ENCODE data around the gene FOXC2.
"Not testable (repeated sequence)": the region's sequence is repeated elsewhere in the genome, so short reads cannot be mapped to it uniquely, and the experiment has no call there.

Gene FOXC2

GRCh38 chr16:86574646-86575045, 8.0 kb downstream of the FOXC2 start:
- DNase-seq: no peak

GRCh38 chr16:86575095-86575685, 8.6 kb downstream of the FOXC2 start:
- no peak for DNase-seq

DNA sequence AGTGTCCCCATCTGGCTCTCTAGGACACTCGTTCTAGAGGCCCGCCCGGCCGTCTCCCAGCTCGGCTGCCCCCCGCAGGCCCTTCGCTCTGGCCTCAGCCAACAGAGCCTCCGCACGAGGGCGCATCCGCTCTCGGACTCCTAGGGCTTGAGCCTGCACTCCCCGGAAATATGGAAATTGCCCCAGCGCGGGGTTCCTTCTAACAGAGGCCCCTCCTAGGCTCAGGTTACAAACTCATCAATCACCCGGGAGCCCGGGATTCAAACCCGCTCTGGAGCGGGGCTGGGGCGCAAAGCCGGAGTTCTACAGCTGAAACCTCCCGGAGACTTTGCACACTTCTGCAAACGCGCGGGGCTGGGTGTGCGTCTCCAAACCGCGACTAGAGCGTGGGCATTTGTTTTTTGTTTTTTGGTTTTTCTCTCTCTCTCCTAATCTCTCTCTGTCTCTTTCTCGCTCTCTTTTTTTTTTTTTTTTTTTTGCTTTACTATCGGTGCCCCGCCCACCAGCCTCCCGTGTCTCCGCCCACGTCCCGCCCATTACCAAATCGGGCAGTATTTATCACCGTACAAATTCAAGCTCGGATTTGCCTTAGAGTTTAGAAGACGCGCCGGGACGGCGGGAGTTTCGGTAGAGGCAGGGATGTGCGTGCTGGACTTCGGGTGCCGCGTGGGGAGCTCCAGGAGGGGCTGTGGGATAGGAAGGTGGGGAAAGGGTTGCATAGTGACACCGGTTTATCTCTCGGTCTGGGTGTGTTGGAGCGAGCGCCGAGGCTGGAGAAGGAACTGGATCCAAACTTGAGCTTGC, 9.3 kb downstream of the FOXC2 start:
- peak; percentile 98 for DNase-seq

DNA sequence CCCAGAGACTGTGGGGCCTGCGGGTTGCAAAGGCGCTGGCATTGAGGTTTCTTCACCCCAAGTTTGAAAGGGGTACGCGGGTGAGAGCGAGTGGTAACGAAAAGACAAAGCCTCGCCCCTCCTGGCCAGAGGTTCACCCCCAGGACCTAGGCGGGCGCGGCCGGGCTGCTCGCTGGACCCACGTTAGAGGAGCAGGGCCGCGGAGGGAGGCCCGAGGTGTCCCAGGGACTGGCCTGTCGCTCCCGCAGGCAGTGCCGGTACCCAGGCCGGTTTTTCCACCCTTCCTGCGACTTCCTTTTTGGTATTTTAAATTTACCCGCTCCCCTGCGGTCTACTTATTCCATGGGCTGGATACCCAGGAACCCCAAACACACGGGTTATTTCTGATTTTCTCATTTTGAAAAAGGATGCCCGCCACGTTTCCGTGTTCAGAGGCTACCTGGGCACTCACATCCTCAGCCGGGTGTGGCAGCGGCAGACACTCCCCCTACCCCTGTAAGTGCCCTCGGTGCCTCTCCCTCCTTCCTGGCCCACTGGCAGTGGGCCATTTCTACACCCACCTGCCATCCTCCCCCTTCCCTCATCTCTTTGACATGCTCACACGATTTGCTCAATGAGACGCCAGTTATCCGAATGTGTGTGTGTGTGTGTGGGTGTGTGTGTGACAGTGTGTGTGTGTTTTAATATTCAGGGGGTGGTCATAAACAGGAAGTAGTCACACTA, 10.1 kb downstream of the FOXC2 start:
- no peak for DNase-seq

GRCh38 chr16:86577314-86577971, 10.8 kb downstream of the FOXC2 start:
- DNase-seq: no peak

DNA sequence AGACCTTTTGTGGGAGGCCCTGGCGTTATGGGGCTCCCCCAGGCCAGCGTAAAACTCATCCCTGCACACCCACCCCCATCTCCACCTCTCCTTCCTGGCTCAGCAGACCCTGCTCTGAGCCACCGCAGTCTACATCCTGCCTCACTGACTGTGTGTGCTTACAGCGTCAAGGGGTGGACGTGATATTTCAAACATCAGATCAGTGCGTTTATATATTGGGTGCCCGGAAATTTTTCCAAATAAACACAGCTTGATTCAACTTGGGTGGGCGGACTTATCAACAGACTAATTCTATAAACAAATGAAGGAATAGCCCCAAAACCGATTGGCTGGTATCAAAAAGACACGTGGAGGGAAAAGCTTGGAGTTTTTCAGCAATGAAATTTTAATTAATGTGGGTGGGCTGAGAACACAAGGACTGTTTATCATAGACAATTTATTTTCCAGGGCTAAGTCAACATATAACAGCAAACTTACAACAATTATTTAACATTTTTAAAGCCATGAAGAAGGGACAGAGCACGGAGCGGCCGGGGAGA, 11.5 kb downstream of the FOXC2 start, which contains the start of gene FOXL1:
FOXL1 (plus strand) TSS at position 489 of the 539 bp plus-strand sequence. CDS start 175 bp downstream, outside the sequence.
- DNase-seq: peak; percentile 74

- DNase-seq: peak; percentile 71
Observed at GRCh38 chr16:86578611-86579267, 12.1 kb downstream of the FOXC2 start.

GRCh38 chr16:86579268-86580062, 12.8 kb downstream of the FOXC2 start:
- no peak for DNase-seq

GRCh38 chr16:86580063-86580790, 13.6 kb downstream of the FOXC2 start:
- no peak for DNase-seq

GRCh38 chr16:86580791-86581170, 14.2 kb downstream of the FOXC2 start:
- no peak for DNase-seq

GRCh38 chr16:86581458-86581857, 14.8 kb downstream of the FOXC2 start:
- DNase-seq: no peak

DNA sequence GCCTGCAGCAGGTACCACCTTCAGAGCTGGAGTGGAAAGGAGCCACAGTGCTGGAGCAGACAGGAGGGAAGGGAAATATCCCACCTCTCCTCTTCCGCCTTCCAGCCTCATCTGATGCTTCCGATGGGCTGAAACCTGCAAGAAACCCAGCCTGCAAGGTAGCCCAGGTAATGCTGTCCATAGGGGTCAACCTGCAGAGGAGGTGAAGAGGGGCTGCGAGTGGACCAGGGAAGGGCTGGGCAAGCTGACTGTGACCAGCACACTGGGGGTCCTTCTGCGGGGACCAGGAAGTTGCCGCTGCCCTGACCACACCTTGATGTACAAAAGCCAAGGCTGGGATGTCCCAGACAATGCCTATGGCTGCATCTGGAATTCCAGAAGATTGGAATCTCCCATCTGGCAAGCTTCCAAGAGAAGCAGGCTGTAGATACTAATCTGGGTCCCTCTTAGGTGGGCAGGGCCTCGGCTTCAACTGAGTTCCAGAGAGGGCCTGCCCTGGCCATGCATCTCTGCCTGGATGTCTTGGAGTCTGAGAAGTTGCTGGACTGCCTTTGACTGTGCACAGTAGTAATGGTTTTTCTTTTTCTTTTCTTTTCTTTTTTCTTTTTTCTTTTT, 17.5 kb downstream of the FOXC2 start:
- DNase-seq: no peak

DNA sequence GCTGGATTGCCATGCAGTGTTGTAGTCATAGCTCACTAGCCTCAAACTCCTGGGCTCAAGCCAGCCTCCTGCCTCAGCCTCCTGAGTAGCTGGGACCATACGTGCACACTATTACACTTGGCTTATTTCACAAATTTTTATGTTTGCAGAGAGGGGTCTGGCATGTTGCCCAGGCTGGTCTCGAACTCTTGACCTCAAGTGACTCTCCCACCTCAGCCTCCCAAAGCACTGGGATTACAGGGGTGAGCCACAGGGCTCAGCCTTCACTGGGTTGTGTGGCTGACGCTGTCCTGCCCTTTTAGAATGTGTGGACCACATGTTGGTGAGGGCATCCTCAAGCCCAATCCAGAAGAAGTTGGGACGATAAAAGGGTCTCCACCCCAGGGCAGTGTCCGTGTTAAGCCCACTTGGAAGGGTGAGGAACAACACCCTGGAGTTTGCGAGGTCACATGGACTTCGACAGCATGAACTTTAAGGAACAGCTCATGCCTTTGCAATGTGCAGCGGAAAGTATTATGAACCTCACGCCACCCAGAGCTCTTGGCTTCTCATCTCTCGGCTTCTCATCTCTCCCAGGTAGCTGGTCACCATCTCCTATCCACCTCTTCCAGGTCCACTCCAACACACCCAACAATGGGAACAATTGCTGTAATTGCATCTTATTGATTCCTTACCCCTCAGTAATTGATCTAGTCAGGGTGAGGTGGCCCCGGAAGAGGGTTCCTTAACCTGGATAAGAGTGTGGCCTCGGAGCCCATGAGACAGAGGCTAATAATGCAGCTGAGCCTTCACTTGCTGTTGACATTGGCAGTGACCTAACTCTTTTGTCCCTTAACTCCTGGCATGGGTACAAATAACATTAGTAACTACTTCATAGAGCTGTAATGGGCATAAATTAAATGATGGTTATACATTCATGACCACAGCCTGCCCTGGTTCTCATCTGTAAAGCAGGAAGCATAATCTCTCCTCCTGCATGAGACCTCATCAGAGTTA, 18.4 kb downstream of the FOXC2 start:
- DNase-seq: no peak

DNA sequence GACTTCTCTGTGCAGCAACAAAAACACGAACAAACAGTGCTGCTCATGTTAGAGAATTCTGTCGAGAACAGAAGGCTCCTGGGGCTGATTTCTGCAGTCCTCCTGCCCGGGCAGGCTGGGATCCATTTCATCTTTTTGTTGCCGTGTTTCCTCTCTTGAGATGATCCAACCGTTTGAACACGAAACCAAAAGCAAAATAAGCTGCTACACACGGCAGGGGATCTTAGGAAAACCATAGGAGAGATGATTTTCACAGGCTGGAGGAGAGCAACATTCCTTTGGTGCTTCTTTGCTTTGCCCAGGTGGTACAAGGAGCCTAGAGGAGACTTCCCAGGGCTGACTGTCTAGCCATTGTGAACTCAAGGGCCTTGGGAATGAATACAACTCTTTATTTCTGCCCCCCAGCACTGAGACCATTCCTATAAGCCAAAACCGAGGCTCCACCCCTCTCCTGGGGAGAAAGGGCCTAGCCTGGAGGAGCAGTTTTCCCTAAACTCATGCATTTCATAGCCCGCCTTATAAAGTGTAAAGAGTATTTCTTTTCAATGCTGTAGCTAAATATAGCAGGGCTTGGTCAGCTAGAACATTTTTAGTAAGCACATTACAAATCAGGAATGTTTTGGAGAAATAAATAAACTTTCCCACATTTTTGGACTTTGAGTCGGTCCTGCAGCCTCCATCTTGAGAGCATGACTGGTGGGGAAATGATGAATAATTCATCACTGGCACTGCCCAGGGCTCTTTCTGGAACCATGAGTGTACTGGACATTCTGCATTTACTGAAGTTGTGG, 19.4 kb downstream of the FOXC2 start:
- DNase-seq: peak; percentile 82

GRCh38 chr16:86587487-86587886, 20.9 kb downstream of the FOXC2 start:
- DNase-seq: no peak

- DNase-seq: not testable (repeated sequence)
Observed at GRCh38 chr16:86587955-86588354, 21.3 kb downstream of the FOXC2 start.

- peak; percentile 79 for DNase-seq
Observed at GRCh38 chr16:86590501-86591144, 24.0 kb downstream of the FOXC2 start.

Data from fibroblast of skin of abdomen (primary cell).